ENCODE results near the gene STARD8. TPM values are rescaled to one million over a fixed set of nuclear protein-coding genes. Genes with fewer than 3 reads are reported as not detected.

Gene STARD8
- polyA plus RNA-seq, 1 donor from 2014 or later, result 0.09 TPM

DNA sequence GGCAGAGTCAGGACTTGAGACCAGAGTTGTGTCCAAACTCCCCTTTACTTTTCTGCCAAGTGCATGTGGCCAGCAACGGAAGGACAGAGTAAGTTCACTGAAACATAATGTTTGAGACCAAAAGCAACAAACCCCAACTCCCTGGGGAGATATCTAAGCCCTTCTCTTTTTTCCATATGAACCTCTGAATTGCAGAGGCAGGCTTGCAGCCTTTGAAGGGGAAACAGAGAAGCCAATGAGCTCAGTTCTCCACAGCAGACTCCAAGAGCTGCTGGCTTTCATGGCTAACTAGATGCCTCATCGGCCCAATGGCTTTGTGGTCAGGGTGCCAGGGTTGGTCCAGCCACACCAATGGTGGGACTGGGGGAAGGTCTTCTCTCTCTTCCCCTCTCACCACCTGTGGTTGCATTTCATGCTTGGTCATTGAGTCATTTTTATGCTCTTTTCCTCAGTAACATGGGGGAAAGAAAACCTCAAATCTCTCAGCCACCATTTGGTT is 34.0 kb downstream of the STARD8 start:
- Histone ChIP-seq H3K36me3 (ENCODE audit: insufficient read depth, low read length) (no peaks in the 10 kb centered on the region), H3F3A (ENCODE audit: insufficient read depth, low read length, poor library complexity, severe bottlenecking) (no peaks in the 10 kb centered on the region), H3K4me3 (ENCODE audit: low read length) (no peak overlapping the region), H3K9me3 (ENCODE audit: low read length) (no peaks in the 10 kb centered on the region), H2AFZ (ENCODE audit: low read depth, low read length) (no peak overlapping the region), H3K79me2 (replicated peaks; ENCODE audit: insufficient read depth, low read length) (no peaks in the 10 kb centered on the region), H3K27ac (ENCODE audit: low read length) (no peak overlapping the region), H3K27me3 (ENCODE audit: insufficient read depth, low read depth, low read length) (peaks cover 11% of the 10 kb centered on the region), H3K4me2 (ENCODE audit: low read length) (no peak overlapping the region), H3K9me2 (ENCODE audit: insufficient read depth, low read length) (no peaks in the 10 kb centered on the region), H4K20me1 (ENCODE audit: insufficient read depth) (no peaks in the 10 kb centered on the region), H3K9ac (ENCODE audit: low read length) (no peak overlapping the region)
- no peak for TF ChIP-seq RAD21 (conservative IDR thresholded peaks at IDR 0.05)
- TF ChIP-seq, protein P1, sequence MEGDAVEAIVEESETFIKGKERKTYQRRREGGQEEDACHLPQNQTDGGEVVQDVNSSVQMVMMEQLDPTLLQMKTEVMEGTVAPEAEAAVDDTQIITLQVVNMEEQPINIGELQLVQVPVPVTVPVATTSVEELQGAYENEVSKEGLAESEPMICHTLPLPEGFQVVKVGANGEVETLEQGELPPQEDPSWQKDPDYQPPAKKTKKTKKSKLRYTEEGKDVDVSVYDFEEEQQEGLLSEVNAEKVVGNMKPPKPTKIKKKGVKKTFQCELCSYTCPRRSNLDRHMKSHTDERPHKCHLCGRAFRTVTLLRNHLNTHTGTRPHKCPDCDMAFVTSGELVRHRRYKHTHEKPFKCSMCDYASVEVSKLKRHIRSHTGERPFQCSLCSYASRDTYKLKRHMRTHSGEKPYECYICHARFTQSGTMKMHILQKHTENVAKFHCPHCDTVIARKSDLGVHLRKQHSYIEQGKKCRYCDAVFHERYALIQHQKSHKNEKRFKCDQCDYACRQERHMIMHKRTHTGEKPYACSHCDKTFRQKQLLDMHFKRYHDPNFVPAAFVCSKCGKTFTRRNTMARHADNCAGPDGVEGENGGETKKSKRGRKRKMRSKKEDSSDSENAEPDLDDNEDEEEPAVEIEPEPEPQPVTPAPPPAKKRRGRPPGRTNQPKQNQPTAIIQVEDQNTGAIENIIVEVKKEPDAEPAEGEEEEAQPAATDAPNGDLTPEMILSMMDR (IDR thresholded peaks at IDR 0.05; ENCODE audit: poor library complexity, severe bottlenecking), result no peak
- TF ChIP-seq EZH2 (IDR thresholded peaks at IDR 0.05; ENCODE audit: borderline replicate concordance, insufficient read depth, low read length, poor library complexity, severe bottlenecking), result no peak
- TF ChIP-seq MXI1 (conservative IDR thresholded peaks at IDR 0.05; ENCODE audit: poor library complexity, severe bottlenecking), result no peak
- no peak for TF ChIP-seq EP300 (conservative IDR thresholded peaks at IDR 0.05; ENCODE audit: poor library complexity, severe bottlenecking)

DNA sequence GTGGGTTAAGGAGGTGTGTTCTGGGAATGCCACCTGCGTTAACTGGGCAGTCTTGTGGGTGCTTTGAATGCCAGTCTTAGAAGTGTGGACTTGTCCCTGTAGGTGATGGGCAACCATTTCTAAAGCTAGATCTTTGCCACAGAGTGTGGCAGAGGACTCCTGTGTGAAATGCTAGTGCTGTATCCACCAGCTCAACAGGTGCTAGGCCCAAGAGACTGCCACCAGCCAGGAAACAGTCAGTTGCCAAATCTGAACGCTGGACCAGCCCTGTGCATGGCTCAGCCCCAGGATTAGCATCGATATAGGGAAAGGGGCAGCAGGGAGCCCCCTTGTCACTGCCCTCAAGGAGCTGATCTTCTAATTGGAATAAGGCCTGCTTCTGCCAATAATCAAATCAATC is 35.3 kb downstream of the STARD8 start:
- Histone ChIP-seq H2AFZ (ENCODE audit: low read depth, low read length) (no peak overlapping the region), H3K9me2 (ENCODE audit: insufficient read depth, low read length) (no peaks in the 10 kb centered on the region), H3K27ac (ENCODE audit: low read length) (no peak overlapping the region), H3K4me3 (ENCODE audit: low read length) (no peak overlapping the region), H3K79me2 (replicated peaks; ENCODE audit: insufficient read depth, low read length) (no peaks in the 10 kb centered on the region), H3K27me3 (ENCODE audit: insufficient read depth, low read depth, low read length) (peaks cover 18% of the 10 kb centered on the region), H3F3A (ENCODE audit: insufficient read depth, low read length, poor library complexity, severe bottlenecking) (no peaks in the 10 kb centered on the region), H3K9ac (ENCODE audit: low read length) (no peak overlapping the region), H3K4me2 (ENCODE audit: low read length) (no peak overlapping the region), H3K36me3 (ENCODE audit: insufficient read depth, low read length) (no peaks in the 10 kb centered on the region), H3K9me3 (ENCODE audit: low read length) (no peaks in the 10 kb centered on the region), H4K20me1 (ENCODE audit: insufficient read depth) (no peaks in the 10 kb centered on the region)
- TF ChIP-seq EP300 (conservative IDR thresholded peaks at IDR 0.05; ENCODE audit: poor library complexity, severe bottlenecking) (no peak), TAF1 (IDR thresholded peaks at IDR 0.05; ENCODE audit: low read depth) (no peak), MXI1 (conservative IDR thresholded peaks at IDR 0.05; ENCODE audit: poor library complexity, severe bottlenecking) (no peak), POLR2AphosphoS5 (IDR thresholded peaks at IDR 0.05) (no peak), SMC3 (conservative IDR thresholded peaks at IDR 0.05; ENCODE audit: poor library complexity) (no peak), EZH2 (IDR thresholded peaks at IDR 0.05; ENCODE audit: borderline replicate concordance, insufficient read depth, low read length, poor library complexity, severe bottlenecking) (no peak)
- TF ChIP-seq, protein P1 (IDR thresholded peaks at IDR 0.05; ENCODE audit: poor library complexity, severe bottlenecking), result no peak

DNA sequence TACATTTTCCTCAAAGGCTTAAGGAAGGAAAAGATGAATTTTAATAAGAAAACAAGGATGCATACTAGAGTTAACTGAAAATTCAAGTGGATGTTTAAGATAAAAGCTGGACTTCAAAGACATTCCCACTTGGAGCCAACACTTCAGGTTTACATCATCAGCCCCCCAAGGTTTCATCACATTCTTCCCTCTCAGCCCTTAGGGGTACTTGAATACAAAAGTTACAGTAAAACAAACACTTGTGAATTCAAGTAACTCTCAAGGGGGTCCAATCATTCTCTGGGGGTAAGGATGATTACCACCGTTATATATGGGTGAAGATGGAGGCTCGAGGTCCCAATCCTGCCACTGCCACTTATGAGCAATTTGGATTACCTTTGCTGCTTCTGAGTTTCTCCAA is 36.1 kb downstream of the STARD8 start:
- no peaks in the 10 kb centered on the region for H3F3A ChIP-seq (ENCODE audit: insufficient read depth, low read length, poor library complexity, severe bottlenecking)
- H3K27ac ChIP-seq (ENCODE audit: low read length), result no peak overlapping the region
- H3K4me2 ChIP-seq (ENCODE audit: low read length), result no peak overlapping the region
- H3K9ac ChIP-seq (ENCODE audit: low read length), result no peak overlapping the region
- H3K9me3 ChIP-seq (ENCODE audit: low read length), result no peaks in the 10 kb centered on the region
- H2AFZ ChIP-seq (ENCODE audit: low read depth, low read length), result no peak overlapping the region
- TF ChIP-seq MXI1 (conservative IDR thresholded peaks at IDR 0.05; ENCODE audit: poor library complexity, severe bottlenecking) (no peak), RAD21 (conservative IDR thresholded peaks at IDR 0.05) (no peak), POLR2AphosphoS5 (IDR thresholded peaks at IDR 0.05) (no peak), EP300 (conservative IDR thresholded peaks at IDR 0.05; ENCODE audit: poor library complexity, severe bottlenecking) (no peak), SMC3 (conservative IDR thresholded peaks at IDR 0.05; ENCODE audit: poor library complexity) (no peak), EZH2 (IDR thresholded peaks at IDR 0.05; ENCODE audit: borderline replicate concordance, insufficient read depth, low read length, poor library complexity, severe bottlenecking) (no peak), TAF1 (IDR thresholded peaks at IDR 0.05; ENCODE audit: low read depth) (no peak)
- TF ChIP-seq, protein P2, sequence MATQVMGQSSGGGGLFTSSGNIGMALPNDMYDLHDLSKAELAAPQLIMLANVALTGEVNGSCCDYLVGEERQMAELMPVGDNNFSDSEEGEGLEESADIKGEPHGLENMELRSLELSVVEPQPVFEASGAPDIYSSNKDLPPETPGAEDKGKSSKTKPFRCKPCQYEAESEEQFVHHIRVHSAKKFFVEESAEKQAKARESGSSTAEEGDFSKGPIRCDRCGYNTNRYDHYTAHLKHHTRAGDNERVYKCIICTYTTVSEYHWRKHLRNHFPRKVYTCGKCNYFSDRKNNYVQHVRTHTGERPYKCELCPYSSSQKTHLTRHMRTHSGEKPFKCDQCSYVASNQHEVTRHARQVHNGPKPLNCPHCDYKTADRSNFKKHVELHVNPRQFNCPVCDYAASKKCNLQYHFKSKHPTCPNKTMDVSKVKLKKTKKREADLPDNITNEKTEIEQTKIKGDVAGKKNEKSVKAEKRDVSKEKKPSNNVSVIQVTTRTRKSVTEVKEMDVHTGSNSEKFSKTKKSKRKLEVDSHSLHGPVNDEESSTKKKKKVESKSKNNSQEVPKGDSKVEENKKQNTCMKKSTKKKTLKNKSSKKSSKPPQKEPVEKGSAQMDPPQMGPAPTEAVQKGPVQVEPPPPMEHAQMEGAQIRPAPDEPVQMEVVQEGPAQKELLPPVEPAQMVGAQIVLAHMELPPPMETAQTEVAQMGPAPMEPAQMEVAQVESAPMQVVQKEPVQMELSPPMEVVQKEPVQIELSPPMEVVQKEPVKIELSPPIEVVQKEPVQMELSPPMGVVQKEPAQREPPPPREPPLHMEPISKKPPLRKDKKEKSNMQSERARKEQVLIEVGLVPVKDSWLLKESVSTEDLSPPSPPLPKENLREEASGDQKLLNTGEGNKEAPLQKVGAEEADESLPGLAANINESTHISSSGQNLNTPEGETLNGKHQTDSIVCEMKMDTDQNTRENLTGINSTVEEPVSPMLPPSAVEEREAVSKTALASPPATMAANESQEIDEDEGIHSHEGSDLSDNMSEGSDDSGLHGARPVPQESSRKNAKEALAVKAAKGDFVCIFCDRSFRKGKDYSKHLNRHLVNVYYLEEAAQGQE (IDR thresholded peaks at IDR 0.05; ENCODE audit: borderline replicate concordance), result no peak
- TF ChIP-seq, protein P1 (IDR thresholded peaks at IDR 0.05; ENCODE audit: poor library complexity, severe bottlenecking), result no peak
- no peaks in the 10 kb centered on the region for H3K79me2 ChIP-seq (replicated peaks; ENCODE audit: insufficient read depth, low read length)
- no peaks in the 10 kb centered on the region for H3K9me2 ChIP-seq (ENCODE audit: insufficient read depth, low read length)
- peaks cover 18% of the 10 kb centered on the region for H3K27me3 ChIP-seq (ENCODE audit: insufficient read depth, low read depth, low read length)
- no peaks in the 10 kb centered on the region for H4K20me1 ChIP-seq (ENCODE audit: insufficient read depth)
- no peaks in the 10 kb centered on the region for H3K36me3 ChIP-seq (ENCODE audit: insufficient read depth, low read length)
- H3K4me3 ChIP-seq (ENCODE audit: low read length), result no peak overlapping the region
